Nephron progenitor cell (in vitro differentiated cells): ENCODE data around the gene DHODH.
A peak's percentile ranks its signal among the peaks of the same experiment; 100 is the strongest.

Experiments
- DNase-seq: peaks from one replicate; pipeline ENCODE4 v3.0.0; 2021
- H3K27ac Mint-ChIP-seq: 2 replicates; pipeline ENCODE4 v1.8.0; 2021; ENCODE audit warnings: mild to moderate bottlenecking, moderate library complexity, mixed read lengths
- H3K27me3 Mint-ChIP-seq: 2 replicates; pipeline ENCODE4 v1.8.0; 2021; ENCODE audit warnings: mild to moderate bottlenecking, low read depth, mixed read lengths; ENCODE audit not compliant: poor library complexity
- H3K36me3 Mint-ChIP-seq: 2 replicates; pipeline ENCODE4 v1.8.0; 2021; ENCODE audit warnings: low read depth, mixed read lengths
- H3K4me1 Mint-ChIP-seq: 2 replicates; pipeline ENCODE4 v1.8.0; 2021; ENCODE audit warnings: mixed read lengths
- H3K4me3 Mint-ChIP-seq: 2 replicates; pipeline ENCODE4 v1.8.0; 2021; ENCODE audit warnings: mild to moderate bottlenecking, moderate library complexity, mixed read lengths
- H3K9me3 Mint-ChIP-seq: 2 replicates; pipeline ENCODE4 v1.8.0; 2021; ENCODE audit warnings: mild to moderate bottlenecking, moderate library complexity, mixed read lengths
- TF ChIP-seq, protein P1 (sequence below): fragments of 200-600 bp; sonication (generic); IDR thresholded peaks from 2 replicates; pipeline ENCODE4 v1.5.0; 2021; ENCODE audit warnings: antibody characterized with exemption

The DHODH gene

DNA sequence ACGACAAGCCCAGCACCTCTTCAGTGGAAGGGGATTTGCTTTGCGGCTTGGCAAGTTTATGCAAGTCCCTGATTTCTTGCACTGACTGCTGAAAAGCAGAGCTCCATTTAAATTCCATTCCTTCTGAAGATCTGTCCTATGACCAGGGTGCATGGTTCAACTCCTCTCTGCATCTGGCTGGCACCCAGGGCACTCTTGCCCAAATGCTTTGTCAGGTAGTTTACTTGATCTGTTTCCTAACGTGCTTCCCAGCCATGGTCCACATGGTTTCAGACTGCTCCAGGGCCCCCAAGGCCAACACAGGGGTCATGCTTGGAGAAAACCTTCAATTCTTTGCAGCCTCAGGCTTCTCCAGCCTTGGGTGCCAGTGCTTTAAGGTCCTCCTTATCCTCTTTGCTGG is 34.5 kb downstream of the DHODH start:
- Mint-ChIP-seq H3K4me1 (peaks cover 6% of the 10 kb centered on the region), H3K27me3 (peaks cover 23% of the 10 kb centered on the region), H3K9me3 (peaks cover 6% of the 10 kb centered on the region), H3K27ac (peak overlapping the region; percentile 45), H3K36me3 (peaks cover 8% of the 10 kb centered on the region), H3K4me3 (no peak overlapping the region)
- no peak for DNase-seq
- TF ChIP-seq, protein P1, sequence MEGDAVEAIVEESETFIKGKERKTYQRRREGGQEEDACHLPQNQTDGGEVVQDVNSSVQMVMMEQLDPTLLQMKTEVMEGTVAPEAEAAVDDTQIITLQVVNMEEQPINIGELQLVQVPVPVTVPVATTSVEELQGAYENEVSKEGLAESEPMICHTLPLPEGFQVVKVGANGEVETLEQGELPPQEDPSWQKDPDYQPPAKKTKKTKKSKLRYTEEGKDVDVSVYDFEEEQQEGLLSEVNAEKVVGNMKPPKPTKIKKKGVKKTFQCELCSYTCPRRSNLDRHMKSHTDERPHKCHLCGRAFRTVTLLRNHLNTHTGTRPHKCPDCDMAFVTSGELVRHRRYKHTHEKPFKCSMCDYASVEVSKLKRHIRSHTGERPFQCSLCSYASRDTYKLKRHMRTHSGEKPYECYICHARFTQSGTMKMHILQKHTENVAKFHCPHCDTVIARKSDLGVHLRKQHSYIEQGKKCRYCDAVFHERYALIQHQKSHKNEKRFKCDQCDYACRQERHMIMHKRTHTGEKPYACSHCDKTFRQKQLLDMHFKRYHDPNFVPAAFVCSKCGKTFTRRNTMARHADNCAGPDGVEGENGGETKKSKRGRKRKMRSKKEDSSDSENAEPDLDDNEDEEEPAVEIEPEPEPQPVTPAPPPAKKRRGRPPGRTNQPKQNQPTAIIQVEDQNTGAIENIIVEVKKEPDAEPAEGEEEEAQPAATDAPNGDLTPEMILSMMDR, result no peak

DNA sequence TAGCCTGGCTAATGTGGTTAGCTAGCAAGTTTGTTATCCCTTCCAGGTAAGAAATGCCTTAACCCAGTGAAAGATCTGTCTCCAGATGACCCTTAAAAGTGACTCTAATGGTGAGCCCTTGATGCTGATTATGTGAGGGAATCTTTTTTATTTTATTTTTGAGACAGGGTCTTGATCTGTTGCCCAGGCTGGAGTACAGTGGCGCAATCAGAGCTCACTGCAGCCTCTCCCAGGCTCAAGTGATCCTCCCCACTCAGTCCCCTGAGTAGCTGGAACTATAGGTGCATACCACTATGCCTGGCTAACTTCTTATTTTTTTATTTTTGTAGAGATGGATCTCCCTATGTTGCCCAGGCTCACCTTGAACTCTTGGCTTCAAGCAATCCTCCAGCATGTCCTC is 35.0 kb downstream of the DHODH start:
- Mint-ChIP-seq H3K4me3 (no peak overlapping the region), H3K27ac (no peak overlapping the region), H3K36me3 (peaks cover 8% of the 10 kb centered on the region), H3K9me3 (peaks cover 7% of the 10 kb centered on the region), H3K4me1 (peaks cover 6% of the 10 kb centered on the region), H3K27me3 (peaks cover 23% of the 10 kb centered on the region)
- TF ChIP-seq, protein P1, result no peak
- no peak for DNase-seq

DNA sequence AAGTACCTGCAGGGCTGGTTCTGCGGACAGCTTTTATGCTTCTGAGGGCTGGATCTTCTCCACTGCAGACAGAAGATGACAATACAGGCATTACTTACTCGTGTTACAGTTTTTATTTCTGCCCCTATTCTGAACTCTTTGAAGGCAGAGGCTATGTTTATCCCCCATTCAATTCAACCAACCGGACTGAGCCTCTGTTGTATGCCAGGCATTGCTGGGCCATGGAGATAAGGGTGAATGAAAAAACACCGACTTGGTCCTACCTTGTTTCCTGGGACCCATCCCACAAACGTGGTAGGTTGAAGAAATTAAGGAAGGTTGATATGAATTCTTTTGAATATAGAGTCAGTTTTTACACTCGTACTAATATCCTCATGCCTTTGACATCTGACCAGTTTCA is 35.8 kb downstream of the DHODH start:
- Mint-ChIP-seq H3K4me1 (peaks cover 6% of the 10 kb centered on the region), H3K9me3 (peaks cover 12% of the 10 kb centered on the region), H3K27ac (peak overlapping the region; percentile 59), H3K27me3 (peaks cover 23% of the 10 kb centered on the region), H3K36me3 (peaks cover 8% of the 10 kb centered on the region), H3K4me3 (no peak overlapping the region)
- no peak for DNase-seq
- TF ChIP-seq, protein P1, result no peak

DNA sequence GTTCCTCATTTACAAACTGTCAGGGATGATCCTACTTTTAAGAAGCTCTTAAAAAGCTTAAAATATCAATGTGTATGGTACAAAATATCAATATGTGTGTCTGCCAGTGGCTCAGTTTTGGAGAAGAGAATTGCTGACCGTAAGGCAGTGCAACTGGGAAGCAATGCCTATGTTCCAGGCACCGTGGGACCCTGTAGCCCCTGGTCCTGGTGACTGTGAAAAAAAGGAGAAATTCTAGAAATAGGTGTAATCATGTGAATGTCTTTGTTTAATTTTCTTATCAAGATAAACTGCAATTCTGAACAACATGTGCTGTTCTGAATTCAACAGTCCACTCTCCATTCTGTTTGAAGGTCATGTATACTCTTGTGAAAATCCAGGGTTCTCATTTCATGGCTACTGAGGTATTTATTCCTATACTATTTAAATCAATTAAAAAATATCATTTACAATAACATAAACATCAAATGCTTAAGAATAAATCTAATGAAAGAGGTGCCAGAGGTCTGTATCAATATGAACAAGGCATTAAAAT is 36.3 kb downstream of the DHODH start:
- H3K27ac Mint-ChIP-seq, result no peak overlapping the region
- H3K27me3 Mint-ChIP-seq, result peaks cover 24% of the 10 kb centered on the region
- no peak for DNase-seq
- no peak overlapping the region for H3K4me3 Mint-ChIP-seq
- peaks cover 8% of the 10 kb centered on the region for H3K36me3 Mint-ChIP-seq
- TF ChIP-seq, protein P1, result no peak
- H3K9me3 Mint-ChIP-seq, result peaks cover 14% of the 10 kb centered on the region
- peaks cover 6% of the 10 kb centered on the region for H3K4me1 Mint-ChIP-seq

DNA sequence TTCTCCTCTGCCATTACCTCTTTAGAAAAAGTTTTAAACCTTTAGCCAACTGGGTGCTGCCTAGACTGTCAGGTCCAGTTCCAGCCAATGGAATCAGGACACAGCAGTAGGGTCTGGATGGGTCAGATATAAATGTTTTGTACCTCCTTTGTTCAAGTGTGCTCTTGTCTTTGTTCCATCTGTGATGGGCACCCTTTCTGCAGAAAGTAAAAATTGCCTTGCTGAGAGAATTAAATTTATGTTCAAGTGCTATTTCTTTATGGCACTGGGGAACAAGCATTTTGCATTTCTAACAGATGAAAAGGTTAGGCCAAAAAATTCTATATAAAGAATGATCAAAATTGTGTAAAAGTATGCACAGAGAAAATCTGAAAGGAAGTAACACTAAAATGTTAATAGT is 40.6 kb downstream of the DHODH start:
- no peak for DNase-seq
- Mint-ChIP-seq H3K4me1 (peaks cover 4% of the 10 kb centered on the region), H3K27me3 (peaks cover 41% of the 10 kb centered on the region), H3K9me3 (peaks cover 17% of the 10 kb centered on the region), H3K4me3 (no peak overlapping the region), H3K36me3 (no peaks in the 10 kb centered on the region), H3K27ac (no peak overlapping the region)
- TF ChIP-seq, protein P1, result no peak

DNA sequence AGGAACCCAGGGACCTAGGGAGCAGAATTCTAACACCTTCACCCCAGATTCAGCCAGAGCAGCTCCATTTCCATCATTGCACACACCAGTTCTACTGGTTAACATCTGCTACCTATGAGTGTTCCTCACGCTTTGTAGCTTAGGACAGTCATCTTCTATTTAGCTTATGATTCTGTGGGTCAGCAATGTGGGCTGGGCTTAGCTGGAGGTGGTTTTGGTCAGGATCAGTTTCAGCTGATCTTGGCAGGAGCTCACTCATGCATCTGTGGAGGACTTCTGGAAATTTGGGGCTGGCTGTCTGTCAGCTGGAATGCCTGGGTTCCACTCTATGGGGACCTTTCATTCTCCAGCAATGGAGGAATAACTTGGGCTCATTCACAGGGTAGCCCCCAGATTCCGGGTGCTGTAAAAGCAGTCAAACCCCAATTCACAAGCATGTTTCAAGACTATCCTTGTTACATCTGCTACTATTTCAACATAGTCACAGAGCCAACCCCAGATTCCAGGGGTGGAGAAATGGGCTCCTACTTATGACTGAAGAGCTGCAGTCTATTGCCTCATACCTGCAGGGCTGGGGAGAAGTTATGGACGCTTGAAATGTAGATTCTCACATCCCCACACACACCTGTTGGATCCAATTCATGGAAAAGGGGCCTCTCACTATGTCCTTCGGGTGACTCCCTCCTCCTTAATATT is 42.4 kb downstream of the DHODH start:
- no peak overlapping the region for H3K27ac Mint-ChIP-seq
- no peaks in the 10 kb centered on the region for H3K36me3 Mint-ChIP-seq
- H3K4me3 Mint-ChIP-seq, result no peak overlapping the region
- H3K9me3 Mint-ChIP-seq, result peaks cover 17% of the 10 kb centered on the region
- TF ChIP-seq, protein P1, result no peak
- DNase-seq, result no peak
- peaks cover 14% of the 10 kb centered on the region for H3K4me1 Mint-ChIP-seq
- H3K27me3 Mint-ChIP-seq, result peaks cover 51% of the 10 kb centered on the region
